Keratinocyte (primary cell): Measurements from ENCODE around the gene MFSD6. TPM values are rescaled to one million over a fixed set of nuclear protein-coding genes. Genes with fewer than 3 reads are reported as not detected.
A peak's percentile ranks its signal among the peaks of the same experiment; 100 is the strongest.

Source experiments
- DNase-seq: peaks from one replicate; pipeline ENCODE4 v3.0.0-alpha.2; 2011; ENCODE audit warnings: low read depth, missing footprints, low spot score
- FAIRE-seq: peaks from 2 replicates; lab custom pipeline; 2011; peaks lifted over from hg19 to GRCh38; lab: Jason Lieb, UNC
- H2AFZ ChIP-seq: 2 replicates; pipeline ENCODE4 v1.6.0; 2012; ENCODE audit warnings: low read length, control low read depth, inconsistent platforms; ENCODE audit not compliant: control insufficient read depth
- H3K27ac ChIP-seq: 2 replicates; pipeline ENCODE4 v1.5.1; 2011; ENCODE audit warnings: low read length; ENCODE audit not compliant: control insufficient read depth, insufficient read depth
- H3K27me3 ChIP-seq: 3 replicates; pipeline ENCODE4 v1.6.0; 2011; ENCODE audit warnings: low read length; ENCODE audit not compliant: control insufficient read depth, insufficient read depth; ENCODE audit errors: extremely low read depth
- H3K36me3 ChIP-seq, 2 experiments: 2 replicates in 1 of 2; 3 replicates in 1 of 2; pipeline ENCODE4 v1.5.1; 2011; ENCODE audit warnings: low read length in 2 of 2, mild to moderate bottlenecking in 1 of 2; ENCODE audit not compliant: control insufficient read depth in 2 of 2, insufficient read depth in 2 of 2; ENCODE audit errors: extremely low read depth in 1 of 2
- H3K4me1 ChIP-seq: 3 replicates; pipeline ENCODE4 v1.5.1; 2011; ENCODE audit warnings: low read length; ENCODE audit not compliant: control insufficient read depth, insufficient read depth; ENCODE audit errors: extremely low read depth
- H3K4me2 ChIP-seq: 3 replicates; pipeline ENCODE4 v1.6.0; 2011; ENCODE audit warnings: low read depth, low read length; ENCODE audit not compliant: control insufficient read depth, insufficient read depth; ENCODE audit errors: extremely low read depth
- H3K4me3 ChIP-seq, 3 experiments: fragments of 200-600 bp in 1 of 3; sonication (generic) in 1 of 3; 2 replicates in 2 of 3; 3 replicates in 1 of 3; pipeline ENCODE4 v1.5.1; 2011 to 2016; ENCODE audit warnings: low read length in 3 of 3, mild to moderate bottlenecking in 3 of 3, control low read depth in 2 of 3, inconsistent platforms in 1 of 3, low read depth in 1 of 3, mixed read lengths in 1 of 3, mixed run types in 1 of 3, moderate library complexity in 1 of 3; ENCODE audit not compliant: control insufficient read depth in 2 of 3, insufficient read depth in 2 of 3; ENCODE audit errors: extremely low read depth in 1 of 3
- H3K79me2 ChIP-seq: 2 replicates; pipeline ENCODE4 v1.6.0; 2012; ENCODE audit warnings: low read length; ENCODE audit not compliant: control insufficient read depth, insufficient read depth
- H3K9ac ChIP-seq: 3 replicates; pipeline ENCODE4 v1.6.0; 2011; ENCODE audit warnings: low read length; ENCODE audit not compliant: control insufficient read depth, insufficient read depth; ENCODE audit errors: extremely low read depth
- H3K9me1 ChIP-seq: 3 replicates; pipeline ENCODE4 v1.6.0; 2011; ENCODE audit warnings: low read length; ENCODE audit not compliant: control insufficient read depth, insufficient read depth; ENCODE audit errors: extremely low read depth
- H3K9me3 ChIP-seq: 2 replicates; pipeline ENCODE4 v1.5.1; 2012; ENCODE audit warnings: low read depth, low read length; ENCODE audit not compliant: control insufficient read depth
- H4K20me1 ChIP-seq: 3 replicates; pipeline ENCODE4 v1.6.0; 2011; ENCODE audit warnings: low read length; ENCODE audit not compliant: control insufficient read depth, insufficient read depth; ENCODE audit errors: extremely low read depth
- EZH2 ChIP-seq: IDR thresholded peaks from one replicate; pipeline ENCODE4 v1.6.1; 2012; ENCODE audit warnings: inconsistent platforms, mild to moderate bottlenecking, low read length, moderate library complexity
- dilution Hi-C: fragments of 300-500 bp; cut with MboI; formaldehyde crosslinking; loops from one replicate; pipeline ENCODE4 v1.7.0; 2020; ENCODE audit warnings: low sequenced_read_pairs; ENCODE audit not compliant: extremely low pct_ligation_motif_present
- polyA plus RNA-seq, 5 experiments: library from polyadenylated mRNA; depleted of rRNA in 3 of 5; stranded (reverse) in 3 of 5; stranded (forward) in 1 of 5; unstranded in 1 of 5; fragments of >200 nt; gene quantifications; 1 replicate in 1 of 5; 2 replicates in 3 of 5; 3 replicates in 1 of 5; pipeline versions ENCODE4 v1.2.1 to v1.2.3, GENCODE V29; 2011 to 2012; ENCODE audit warnings: missing spikeins in 2 of 5, low read depth in 1 of 5, low replicate concordance in 1 of 5
- TF ChIP-seq, protein P1 (sequence below), 3 experiments: IDR thresholded peaks in 1 of 3; conservative IDR thresholded peaks in 1 of 3; optimal IDR thresholded peaks in 1 of 3; 2 replicates in 2 of 3; 3 replicates in 1 of 3; pipeline versions ENCODE3 to v1.5.1; 2011; ENCODE audit warnings: low read length in 3 of 3, mild to moderate bottlenecking in 3 of 3, moderate library complexity in 2 of 3, control low read depth in 1 of 3, inconsistent platforms in 1 of 3; ENCODE audit not compliant: insufficient read depth in 2 of 3; ENCODE audit errors: extremely low read depth in 1 of 3

Gene MFSD6
- polyA plus RNA-seq, 1 donor (not counting 4 experiments of a cell fraction or from before 2014, with no cell fraction given): 11.0 TPM

DNA sequence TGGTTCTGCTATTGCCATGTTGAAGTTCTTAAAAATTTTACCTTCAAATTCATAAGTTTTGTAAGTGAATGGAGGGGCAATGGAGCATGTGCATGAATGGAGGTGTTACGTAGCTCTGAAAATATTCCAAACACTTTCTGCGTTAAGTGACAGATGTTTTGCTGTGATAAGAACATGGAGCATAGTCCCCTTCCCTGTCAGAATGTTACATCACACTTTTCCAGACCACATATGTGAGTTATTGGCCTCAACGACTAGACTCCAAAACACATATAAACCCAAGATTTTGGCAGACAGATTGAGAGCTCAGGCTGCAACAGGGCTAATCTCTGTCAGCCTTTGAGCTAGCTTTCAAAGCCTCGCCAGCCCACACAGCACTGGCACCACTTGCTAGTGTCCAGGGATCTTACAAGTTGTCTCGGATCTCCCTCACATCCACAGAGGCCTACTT lies 27.2 kb upstream of the MFSD6 start:
- dilution Hi-C loops: no loop called here
- Histone ChIP-seq H2AFZ (no peak overlapping the region), H3K27ac (no peak overlapping the region), H3K79me2 (no peaks in the 10 kb centered on the region), H3K9ac (no peak overlapping the region), H4K20me1 (no peaks in the 10 kb centered on the region), H3K4me2 (no peak overlapping the region), H3K36me3 (no peaks in the 10 kb centered on the region), H3K4me1 (no peaks in the 10 kb centered on the region), H3K4me3 (no peak overlapping the region), H3K9me1 (no peaks in the 10 kb centered on the region), H3K27me3 (no peaks in the 10 kb centered on the region), H3K9me3 (no peaks in the 10 kb centered on the region)
- DNase-seq (no peak), FAIRE-seq (no peak)
- TF ChIP-seq, protein P1, sequence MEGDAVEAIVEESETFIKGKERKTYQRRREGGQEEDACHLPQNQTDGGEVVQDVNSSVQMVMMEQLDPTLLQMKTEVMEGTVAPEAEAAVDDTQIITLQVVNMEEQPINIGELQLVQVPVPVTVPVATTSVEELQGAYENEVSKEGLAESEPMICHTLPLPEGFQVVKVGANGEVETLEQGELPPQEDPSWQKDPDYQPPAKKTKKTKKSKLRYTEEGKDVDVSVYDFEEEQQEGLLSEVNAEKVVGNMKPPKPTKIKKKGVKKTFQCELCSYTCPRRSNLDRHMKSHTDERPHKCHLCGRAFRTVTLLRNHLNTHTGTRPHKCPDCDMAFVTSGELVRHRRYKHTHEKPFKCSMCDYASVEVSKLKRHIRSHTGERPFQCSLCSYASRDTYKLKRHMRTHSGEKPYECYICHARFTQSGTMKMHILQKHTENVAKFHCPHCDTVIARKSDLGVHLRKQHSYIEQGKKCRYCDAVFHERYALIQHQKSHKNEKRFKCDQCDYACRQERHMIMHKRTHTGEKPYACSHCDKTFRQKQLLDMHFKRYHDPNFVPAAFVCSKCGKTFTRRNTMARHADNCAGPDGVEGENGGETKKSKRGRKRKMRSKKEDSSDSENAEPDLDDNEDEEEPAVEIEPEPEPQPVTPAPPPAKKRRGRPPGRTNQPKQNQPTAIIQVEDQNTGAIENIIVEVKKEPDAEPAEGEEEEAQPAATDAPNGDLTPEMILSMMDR (optimal IDR thresholded peaks at IDR 0.05 in 1 of 3, IDR thresholded peaks at IDR 0.05 in 1 of 3, conservative IDR thresholded peaks at IDR 0.05 in 1 of 3; ENCODE audit: extremely low read depth in 1 of 3, insufficient read depth in 2 of 3, low read length in 3 of 3): no peak
- TF ChIP-seq EZH2: no peak

DNA sequence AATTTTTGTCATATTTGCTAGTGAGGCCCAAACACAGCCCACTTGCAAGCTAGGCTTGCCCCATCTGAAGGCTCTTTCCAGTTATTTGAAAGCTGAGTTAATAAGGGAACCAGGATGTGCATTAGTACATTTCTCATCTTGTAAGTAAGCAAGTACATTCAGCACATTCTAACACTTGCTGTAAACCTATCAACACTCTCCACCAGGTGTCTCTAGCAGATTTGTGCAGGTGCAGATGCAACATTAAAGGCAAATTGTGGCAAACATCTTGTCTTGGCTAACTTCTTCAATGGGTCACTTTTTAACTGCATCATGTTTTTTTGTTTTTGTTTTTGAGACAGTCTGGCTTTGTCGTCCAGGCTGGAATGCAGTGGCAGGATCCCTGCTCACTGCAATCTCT lies 25.3 kb upstream of the MFSD6 start:
- peak; percentile 19 for DNase-seq
- TF ChIP-seq, protein P1 (optimal IDR thresholded peaks at IDR 0.05 in 1 of 3, IDR thresholded peaks at IDR 0.05 in 1 of 3, conservative IDR thresholded peaks at IDR 0.05 in 1 of 3; ENCODE audit: extremely low read depth in 1 of 3, insufficient read depth in 2 of 3, low read length in 3 of 3): peak; percentile 68 to 76 (median 68)
- no peak for TF ChIP-seq EZH2
- H3K9ac ChIP-seq: no peak overlapping the region
- no peak overlapping the region for H3K27ac ChIP-seq
- no peaks in the 10 kb centered on the region for H3K79me2 ChIP-seq
- H3K36me3 ChIP-seq: no peaks in the 10 kb centered on the region
- no peak overlapping the region for H3K4me3 ChIP-seq
- H3K9me1 ChIP-seq: no peaks in the 10 kb centered on the region
- FAIRE-seq: peak; percentile 95
- H3K4me2 ChIP-seq: no peak overlapping the region
- no peaks in the 10 kb centered on the region for H3K27me3 ChIP-seq
- no peaks in the 10 kb centered on the region for H3K9me3 ChIP-seq
- dilution Hi-C loops: no loop called here
- H4K20me1 ChIP-seq: no peaks in the 10 kb centered on the region
- H2AFZ ChIP-seq: no peak overlapping the region
- no peaks in the 10 kb centered on the region for H3K4me1 ChIP-seq
